Mesenchymal stem cell (in vitro differentiated cells and primary cell): Measurements from ENCODE around the gene LAMB3.

Source experiments
- DNase-seq: peaks from one replicate; pipeline ENCODE4 v3.0.0-alpha.2; 2013
- H2AFZ ChIP-seq: one replicate; pipeline ENCODE4 v1.6.1; 2013; ENCODE audit warnings: low read depth, mild to moderate bottlenecking, control low read depth, inconsistent platforms, low read length, moderate library complexity
- H2AK5ac ChIP-seq: 2 replicates; pipeline ENCODE4 v1.6.1; 2013; ENCODE audit warnings: low read length, moderate library complexity, mild to moderate bottlenecking, inconsistent platforms; ENCODE audit not compliant: severe bottlenecking
- H2BK120ac ChIP-seq: one replicate; pipeline ENCODE4 v1.6.1; 2013; ENCODE audit warnings: low read depth, mild to moderate bottlenecking, inconsistent platforms, low read length, moderate library complexity
- H2BK12ac ChIP-seq, 2 experiments: one replicate each; pipeline ENCODE4 v1.6.1; 2013; ENCODE audit warnings: inconsistent platforms in 2 of 2, low read length in 2 of 2, mild to moderate bottlenecking in 2 of 2, moderate library complexity in 2 of 2, control low read depth in 1 of 2
- H2BK15ac ChIP-seq: one replicate; pipeline ENCODE4 v1.6.1; 2013; ENCODE audit warnings: mild to moderate bottlenecking, low read depth, inconsistent platforms; ENCODE audit not compliant: poor library complexity, severe bottlenecking
- H2BK5ac ChIP-seq: 2 replicates; pipeline ENCODE4 v1.6.1; 2013; ENCODE audit warnings: low read depth, mild to moderate bottlenecking, low read length, control low read depth, inconsistent platforms; ENCODE audit not compliant: poor library complexity, severe bottlenecking
- H3K14ac ChIP-seq, 2 experiments: one replicate each; pipeline ENCODE4 v1.6.1; 2013; ENCODE audit warnings: inconsistent platforms in 2 of 2, low read length in 2 of 2, control low read depth in 1 of 2, mild to moderate bottlenecking in 1 of 2, moderate library complexity in 1 of 2
- H3K18ac ChIP-seq, 2 experiments: one replicate each; pipeline ENCODE4 v1.6.1; 2013; ENCODE audit warnings: inconsistent platforms in 2 of 2, low read length in 2 of 2, control low read depth in 1 of 2, low read depth in 1 of 2, mild to moderate bottlenecking in 1 of 2
- H3K23ac ChIP-seq, 2 experiments: one replicate each; pipeline ENCODE4 v1.6.1; 2013; ENCODE audit warnings: inconsistent platforms in 2 of 2, low read length in 2 of 2, mild to moderate bottlenecking in 2 of 2, moderate library complexity in 2 of 2, control low read depth in 1 of 2
- H3K27ac ChIP-seq: 2 replicates; pipeline ENCODE4 v1.5.1; 2013; ENCODE audit warnings: mild to moderate bottlenecking, moderate library complexity, low read length, control low read depth, inconsistent platforms; ENCODE audit not compliant: poor library complexity, severe bottlenecking
- H3K27me3 ChIP-seq, 2 experiments: 2 replicates each; pipeline versions ENCODE4 v1.6.1 to v1.7.0; 2013; ENCODE audit warnings: low read length in 2 of 2, mild to moderate bottlenecking in 2 of 2, moderate library complexity in 2 of 2, control low read depth in 1 of 2, inconsistent platforms in 1 of 2; ENCODE audit not compliant: control insufficient read depth in 1 of 2, insufficient read depth in 1 of 2
- H3K36me3 ChIP-seq, 2 experiments: 2 replicates each; pipeline versions ENCODE4 v1.6.1 to v1.7.0; 2013; ENCODE audit warnings: low read length in 2 of 2, control low read depth in 1 of 2, inconsistent platforms in 1 of 2, low read depth in 1 of 2, mild to moderate bottlenecking in 1 of 2; ENCODE audit not compliant: insufficient read depth in 2 of 2, control insufficient read depth in 1 of 2
- H3K4ac ChIP-seq, 2 experiments: one replicate each; pipeline ENCODE4 v1.6.1; 2013; ENCODE audit warnings: inconsistent platforms in 2 of 2, low read length in 2 of 2, mild to moderate bottlenecking in 2 of 2, moderate library complexity in 2 of 2, control low read depth in 1 of 2, low read depth in 1 of 2
- H3K4me1 ChIP-seq: 2 replicates; pipeline ENCODE4 v1.6.1; 2013; ENCODE audit warnings: low read depth, low read length, control low read depth; ENCODE audit not compliant: control insufficient read depth, insufficient read depth
- H3K4me2 ChIP-seq: 2 replicates; pipeline ENCODE4 v1.6.1; 2013; ENCODE audit warnings: low read length, mild to moderate bottlenecking, inconsistent platforms; ENCODE audit not compliant: poor library complexity, severe bottlenecking
- H3K4me3 ChIP-seq, 2 experiments: 2 replicates each; pipeline versions ENCODE4 v1.5.1 to v1.7.0; 2013; ENCODE audit warnings: low read length in 2 of 2, mild to moderate bottlenecking in 2 of 2, control low read depth in 1 of 2, low read depth in 1 of 2; ENCODE audit not compliant: insufficient read depth in 1 of 2
- H3K79me1 ChIP-seq: replicated peaks from 2 replicates; pipeline ENCODE4 v1.6.1; 2013; ENCODE audit warnings: mild to moderate bottlenecking, control low read depth, low read length, inconsistent platforms; ENCODE audit not compliant: poor library complexity, severe bottlenecking
- H3K9ac ChIP-seq: 2 replicates; pipeline ENCODE4 v1.7.0; 2013; ENCODE audit warnings: mild to moderate bottlenecking, low read length, moderate library complexity
- H3K9me3 ChIP-seq: 2 replicates; pipeline ENCODE4 v1.7.0; 2013; ENCODE audit warnings: mild to moderate bottlenecking, low read length; ENCODE audit not compliant: control insufficient read depth
- H4K8ac ChIP-seq: one replicate; pipeline ENCODE4 v1.6.1; 2013; ENCODE audit warnings: inconsistent platforms, mild to moderate bottlenecking, low read length, moderate library complexity
- H4K91ac ChIP-seq: one replicate; pipeline ENCODE4 v1.6.1; 2013; ENCODE audit warnings: mild to moderate bottlenecking, low read length, inconsistent platforms
- WGBS: methylation state at CpG from one replicate; pipeline ENCODE4 v1.1.7; 2013; ENCODE audit warnings: mixed read lengths; 5-methylcytosine and 5-hydroxymethylcytosine counted together

The LAMB3 gene

GRCh38 chr1:209647156-209647555, 5.1 kb downstream of the LAMB3 start:
- H3K9ac ChIP-seq, result no peak overlapping the region

GRCh38 chr1:209646558-209646957, 5.7 kb downstream of the LAMB3 start:
- Histone ChIP-seq H4K8ac (peak overlapping the region; percentile 27), H3K18ac (peak overlapping the region; percentile 77 to 85), H2BK5ac (no peak overlapping the region), H3K9ac (no peak overlapping the region), H3K27me3 (no peaks in the 10 kb centered on the region), H3K4me2 (no peak overlapping the region), H2AFZ (no peak overlapping the region), H3K9me3 (no peaks in the 10 kb centered on the region), H4K91ac (peak overlapping the region; percentile 22), H3K27ac (no peak overlapping the region), H2BK120ac (no peak overlapping the region), H3K36me3 (no peaks in the 10 kb centered on the region), H2BK15ac (peak overlapping the region; percentile 6), H3K4me3 (peak overlapping the region in 1 of 2 experiments; percentile 26), H3K23ac (no peak overlapping the region), H3K4ac (peak overlapping the region; percentile 71 to 73), H2BK12ac (peak overlapping the region; percentile 41 to 82), H3K79me1 (peaks cover 4% of the 10 kb centered on the region), H3K4me1 (peaks cover 41% of the 10 kb centered on the region), H3K14ac (peak overlapping the region in 1 of 2 experiments; percentile 6), H2AK5ac (no peak overlapping the region)
- peak; percentile 72 for DNase-seq
- WGBS, result 77% methylated on average over 5 of the region's 5 CpGs

More at GRCh38 chr1:209647156-209647555, 5.1 kb downstream of the LAMB3 start:
- Histone ChIP-seq H3K4ac (peak overlapping the region; percentile 37 to 71), H2BK15ac (no peak overlapping the region), H3K4me3 (peak overlapping the region in 1 of 2 experiments; percentile 26), H3K27me3 (no peaks in the 10 kb centered on the region), H2BK120ac (peak overlapping the region; percentile 11), H3K36me3 (no peaks in the 10 kb centered on the region), H2BK12ac (peak overlapping the region; percentile 34 to 82), H3K27ac (no peak overlapping the region), H3K4me1 (peaks cover 42% of the 10 kb centered on the region), H4K91ac (peak overlapping the region; percentile 81), H3K18ac (peak overlapping the region; percentile 65 to 85), H2AK5ac (peak overlapping the region; percentile 29), H4K8ac (peak overlapping the region; percentile 52), H3K79me1 (peaks cover 4% of the 10 kb centered on the region), H3K4me2 (no peak overlapping the region), H2AFZ (no peak overlapping the region), H3K23ac (no peak overlapping the region), H3K14ac (peak overlapping the region in 1 of 2 experiments; percentile 73), H2BK5ac (no peak overlapping the region), H3K9me3 (no peaks in the 10 kb centered on the region)
- DNase-seq, result no peak
- WGBS, result 70% methylated on average over 4 of the region's 4 CpGs

- peak overlapping the region; percentile 45 for H4K8ac ChIP-seq
- no peak overlapping the region for H2AK5ac ChIP-seq
- no peak overlapping the region for H3K27ac ChIP-seq
- peaks cover 35% of the 10 kb centered on the region for H3K4me1 ChIP-seq
- H2BK12ac ChIP-seq, result peak overlapping the region; percentile 41 to 96
- H3K23ac ChIP-seq, result no peak overlapping the region
- no peak overlapping the region for H3K4me3 ChIP-seq
- no peaks in the 10 kb centered on the region for H3K36me3 ChIP-seq
- H3K14ac ChIP-seq, result peak overlapping the region in 1 of 2 experiments; percentile 76
- H2AFZ ChIP-seq, result no peak overlapping the region
- H3K79me1 ChIP-seq, result peaks cover 4% of the 10 kb centered on the region
- WGBS, result 67% methylated on average over 15 of the region's 16 CpGs
- H3K27me3 ChIP-seq, result no peaks in the 10 kb centered on the region
- H2BK15ac ChIP-seq, result peak overlapping the region; percentile 6
- no peak overlapping the region for H3K4me2 ChIP-seq
- DNase-seq, result peak; percentile 50
- peak overlapping the region; percentile 22 for H4K91ac ChIP-seq
- no peak overlapping the region for H3K9ac ChIP-seq
- H2BK5ac ChIP-seq, result no peak overlapping the region
- no peaks in the 10 kb centered on the region for H3K9me3 ChIP-seq
- H3K4ac ChIP-seq, result peak overlapping the region; percentile 52 to 73
- peak overlapping the region; percentile 40 to 77 for H3K18ac ChIP-seq
- H2BK120ac ChIP-seq, result no peak overlapping the region
These were observed 6.4 kb downstream of the LAMB3 start for GRCh38 chr1:209645574-209646452.

DNA sequence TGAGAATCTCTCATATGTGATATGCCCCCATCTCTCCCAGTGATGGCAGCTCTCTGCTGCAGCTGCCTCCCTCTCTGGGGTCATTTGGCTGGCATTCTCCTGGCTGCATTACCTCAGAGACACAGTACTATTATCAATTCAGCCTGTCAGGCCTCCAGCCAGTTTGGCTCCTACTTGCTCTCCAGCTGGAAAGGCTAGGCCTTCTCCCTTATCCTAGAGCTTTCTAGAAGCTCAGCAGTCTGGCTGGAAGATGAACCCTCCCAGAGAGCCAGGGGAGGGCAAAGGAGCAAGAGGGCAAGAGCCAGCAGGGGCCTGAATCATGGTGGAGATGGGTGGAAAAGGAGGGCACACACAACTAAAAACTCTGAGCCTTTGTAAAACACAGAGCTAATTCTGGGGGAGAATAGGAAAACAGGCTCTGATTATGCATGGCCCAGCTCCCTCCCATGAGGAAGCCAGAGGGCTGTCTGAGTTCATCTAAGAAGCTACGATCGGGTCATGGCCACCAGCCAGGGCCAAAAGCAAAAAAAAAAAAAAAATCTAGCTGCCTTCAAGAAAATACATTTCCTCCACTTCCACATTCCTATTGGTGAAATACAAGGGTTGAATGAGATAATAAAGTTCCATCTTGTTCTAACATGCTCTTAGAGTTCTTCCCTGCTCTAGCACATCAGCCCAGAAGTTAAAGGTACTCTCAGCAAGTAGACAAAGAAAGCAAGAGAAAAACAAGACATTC, 8.8 kb downstream of the LAMB3 start:
- WGBS, result no CpG with 5 or more reads among the region's 2 CpGs
- peak overlapping the region; percentile 61 to 76 for H2BK12ac ChIP-seq

More for the DNA sequence above, 8.8 kb downstream of the LAMB3 start:
- Histone ChIP-seq H3K4me2 (no peak overlapping the region), H3K36me3 (no peaks in the 10 kb centered on the region), H3K23ac (no peak overlapping the region), H3K27me3 (no peaks in the 10 kb centered on the region), H3K9me3 (no peaks in the 10 kb centered on the region), H2AFZ (no peak overlapping the region), H3K4me3 (no peak overlapping the region), H4K8ac (peak overlapping the region; percentile 60), H3K9ac (peak overlapping the region; percentile 10), H3K18ac (peak overlapping the region; percentile 19 to 91), H3K27ac (no peak overlapping the region), H4K91ac (no peak overlapping the region), H2BK15ac (no peak overlapping the region), H2BK120ac (peak overlapping the region; percentile 9), H3K14ac (no peak overlapping the region), H3K79me1 (peaks cover 4% of the 10 kb centered on the region), H3K4me1 (peaks cover 21% of the 10 kb centered on the region), H2BK5ac (no peak overlapping the region), H2AK5ac (no peak overlapping the region), H3K4ac (peak overlapping the region; percentile 15 to 94)
- no peak for DNase-seq
